Pancreas (tissue), 10 donors: ENCODE measurements around the gene OR2T35. TPM values are rescaled to one million over a fixed set of nuclear protein-coding genes. Genes with fewer than 3 reads are reported as not detected.
"Not testable (repeated sequence)": the region's sequence is repeated elsewhere in the genome, so short reads cannot be mapped to it uniquely, and the experiment has no call there.

Source experiments
- ATAC-seq, 4 donors: fragments of 200-7000 bp; cut with Tn5 transposase; one replicate each; pipeline versions ENCODE4 v1.8.0 to v1.9.1; 2020; ENCODE audit warnings: mild to moderate bottlenecking in 4 of 4, moderate library complexity in 4 of 4
- DNase-seq, 6 donors: peaks; one replicate each; pipeline ENCODE4 v3.0.0-alpha.2; 2020
- FAIRE-seq: peaks from 2 replicates; lab custom pipeline; 2012; peaks lifted over from hg19 to GRCh38; lab: Jason Lieb, UNC
- H3K27ac ChIP-seq, 4 donors: fragments of 200-600 bp; sonication (generic); 1 replicate in 3 of 4; 2 replicates in 1 of 4; pipeline versions ENCODE4 v1.5.0 to v1.8.0; 2020
- H3K27me3 ChIP-seq, 4 donors: fragments of 200-600 bp; one replicate each; pipeline ENCODE4 v1.8.0; 2021
- H3K36me3 ChIP-seq, 3 donors: fragments of 200-600 bp; sonication (generic) in 1 of 3; one replicate each; pipeline versions ENCODE4 v1.5.0 to v1.8.0; 2020 to 2021
- H3K4me1 ChIP-seq, 3 donors: fragments of 200-600 bp; one replicate each; pipeline ENCODE4 v1.8.0; 2021
- H3K4me3 ChIP-seq, 4 donors: fragments of 200-600 bp; sonication (generic) in 2 of 4; one replicate each; pipeline versions ENCODE4 v1.5.0 to v1.8.0; 2020 to 2021
- H3K9me3 ChIP-seq, 4 donors: fragments of 200-600 bp; one replicate each; pipeline ENCODE4 v1.8.0; 2021
- CTCF ChIP-seq, 4 donors: fragments of 200-600 bp; sonication (generic) in 3 of 4; IDR thresholded peaks; one replicate each; pipeline versions ENCODE4 v1.5.0 to v1.8.0; 2021; ENCODE audit warnings: antibody characterized with exemption in 4 of 4
- WGBS, 2 donors: extraction: QIAGEN DNeasy Blood & Tissue Kit; methylation state at CpG; one replicate each; pipeline ENCODE4 v1.1.7; 2013; 5-methylcytosine and 5-hydroxymethylcytosine counted together
- intact Hi-C, 3 donors: fragments of 100-400 bp; cut with DNase I; formaldehyde crosslinking; loops; one replicate each; pipeline versions ENCODE4 v1.11.1 to v1.14.2; 2022
- polyA plus RNA-seq, 2 donors: library from polyadenylated mRNA; stranded (reverse); fragments of 200-250 nt; gene quantifications; one replicate each; pipeline ENCODE4 v1.2.3, GENCODE V29; 2013
- total RNA-seq, 6 donors: library from RNA; stranded (reverse); fragmentation: NEBNext Ultra II Directional in 4 of 6; extraction: Animal tissue kit (Norgen Biotek cat#: 25700) in 4 of 6; gene quantifications; one replicate each; pipeline versions ENCODE4 v1.2.1 to v1.2.4, GENCODE V29; 2021 to 2023
- donor health status: healthy with polysubstance abuse.
- donor health status: DM: no; HTN: no; CAD: no; lungs with moderate emphysema.
- donor health status: DM: no; HTN: no; CAD: no.
- donor health status: control.
- donor health status: control.
- donor health status: Bipolar disorder and iron deficiency.
- donor health status: DM: yes; HTN: yes; CAD: no.
- donor health status: DM: no; HTN: no; CAD: no.
- donor health status: DM: no; HTN: no; CAD: no.
- donor health status: DM: yes; HTN: yes; CAD: no.

OR2T35 gene
- total and polyA plus RNA-seq, 8 donors: not detected

- Histone ChIP-seq H3K9me3 (no peaks in the 10 kb centered on the region), H3K36me3 (no peaks in the 10 kb centered on the region), H3K27me3 (no peaks in the 10 kb centered on the region), H3K27ac (no peak overlapping the region), H3K4me3 (no peak overlapping the region), H3K4me1 (no peaks in the 10 kb centered on the region)
- no peak for TF ChIP-seq CTCF (IDR thresholded peaks at IDR 0.05)
- WGBS, 2 donors: 52 to 69% methylated on average over 1 of the region's 1 CpG
- no peak for DNase-seq
- ATAC-seq: no peak
- FAIRE-seq: no peak
- intact Hi-C loops: no loop called here
Measured at GRCh38 chr1:248670003-248670402, 24.9 kb upstream of the OR2T35 start.

GRCh38 chr1:248663453-248664328, 18.6 kb upstream of the OR2T35 start:
- H3K9me3 ChIP-seq, H3K4me3 ChIP-seq, H3K27me3 ChIP-seq, DNase-seq, H3K27ac ChIP-seq, FAIRE-seq, H3K4me1 ChIP-seq, H3K36me3 ChIP-seq, ATAC-seq, intact Hi-C loops: not testable (repeated sequence)
- WGBS, 2 donors: 61 to 69% methylated on average over 5 of the region's 5 CpGs

GRCh38 chr1:248656797-248657196, 11.7 kb upstream of the OR2T35 start:
- H3K4me3 ChIP-seq, H3K36me3 ChIP-seq, H3K4me1 ChIP-seq, H3K9me3 ChIP-seq, FAIRE-seq, H3K27me3 ChIP-seq, H3K27ac ChIP-seq, intact Hi-C loops, DNase-seq, ATAC-seq: not testable (repeated sequence)
- 57 to 100% methylated on average over 1 to 4 of the region's 6 CpGs for WGBS, 2 donors

GRCh38 chr1:248655354-248655753, 10.3 kb upstream of the OR2T35 start, which contains the start of gene OR2T27:
Gene OR2T27, minus strand, starts transcription at chr1:248655528. Its CDS starts 4,644 bp downstream, at chr1:248650884.
- ATAC-seq, FAIRE-seq: not testable (repeated sequence)

GRCh38 chr1:248648770-248649536, 3.9 kb upstream of the OR2T35 start:
- H3K36me3 ChIP-seq, H3K4me3 ChIP-seq, FAIRE-seq, intact Hi-C loops, H3K4me1 ChIP-seq, H3K27ac ChIP-seq, H3K27me3 ChIP-seq, ATAC-seq, DNase-seq, H3K9me3 ChIP-seq: not testable (repeated sequence)
- WGBS, 2 donors: no CpG with 5 or more reads among the region's 1 CpG

More at GRCh38 chr1:248655354-248655753, 10.3 kb upstream of the OR2T35 start, which contains the start of gene OR2T27:
- H3K4me3 ChIP-seq, H3K27ac ChIP-seq, intact Hi-C loops, H3K36me3 ChIP-seq, H3K9me3 ChIP-seq, H3K4me1 ChIP-seq, H3K27me3 ChIP-seq, DNase-seq: not testable (repeated sequence)
- no CpG with 5 or more reads among the region's 3 CpGs for WGBS, 2 donors

DNA sequence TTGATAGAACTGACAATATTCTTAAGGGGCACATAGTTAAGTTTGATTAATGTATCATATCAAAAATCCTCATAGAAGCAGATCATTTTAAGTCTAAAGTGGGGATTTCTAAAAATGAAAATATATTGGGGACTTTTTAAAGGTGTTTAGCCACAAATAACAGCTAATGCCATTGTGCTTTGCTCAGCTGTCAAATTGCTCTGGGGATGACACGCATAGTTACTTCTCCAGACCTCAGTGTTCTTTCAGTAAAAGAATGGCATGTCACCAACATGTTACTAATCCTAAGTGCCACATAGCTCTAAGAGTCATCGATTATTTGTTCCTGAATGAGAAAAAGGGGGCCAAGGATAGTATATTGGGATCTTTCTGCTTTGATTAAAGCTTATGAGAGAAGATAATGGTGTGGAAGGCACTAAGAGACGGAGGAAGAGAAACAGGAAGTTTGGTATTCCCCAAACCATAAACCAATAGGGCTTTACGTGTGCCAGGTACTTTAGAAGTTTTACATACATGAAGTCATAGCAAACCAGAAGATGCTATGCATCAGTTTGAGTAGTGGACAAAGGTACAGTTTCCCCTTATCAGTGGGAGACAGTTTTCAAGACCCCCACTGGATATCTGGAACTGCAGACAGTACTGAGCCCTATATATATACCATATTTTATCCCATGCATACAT, 2.0 kb downstream of the OR2T35 start:
- H3K36me3 ChIP-seq, intact Hi-C loops, H3K4me1 ChIP-seq, FAIRE-seq, DNase-seq, H3K27me3 ChIP-seq, H3K27ac ChIP-seq, ATAC-seq, H3K4me3 ChIP-seq, H3K9me3 ChIP-seq: not testable (repeated sequence)
- WGBS, 2 donors: no CpG with 5 or more reads among the region's 4 CpGs

GRCh38 chr1:248641583-248641982, 3.5 kb downstream of the OR2T35 start:
- H3K27ac ChIP-seq, FAIRE-seq, H3K9me3 ChIP-seq, H3K4me3 ChIP-seq, DNase-seq, ATAC-seq, H3K36me3 ChIP-seq, intact Hi-C loops, H3K4me1 ChIP-seq, H3K27me3 ChIP-seq: not testable (repeated sequence)
- WGBS, 2 donors: 79% methylated on average over 4 of the region's 5 CpGs; no CpG with 5 or more reads in 1 of the 2 donors

DNA sequence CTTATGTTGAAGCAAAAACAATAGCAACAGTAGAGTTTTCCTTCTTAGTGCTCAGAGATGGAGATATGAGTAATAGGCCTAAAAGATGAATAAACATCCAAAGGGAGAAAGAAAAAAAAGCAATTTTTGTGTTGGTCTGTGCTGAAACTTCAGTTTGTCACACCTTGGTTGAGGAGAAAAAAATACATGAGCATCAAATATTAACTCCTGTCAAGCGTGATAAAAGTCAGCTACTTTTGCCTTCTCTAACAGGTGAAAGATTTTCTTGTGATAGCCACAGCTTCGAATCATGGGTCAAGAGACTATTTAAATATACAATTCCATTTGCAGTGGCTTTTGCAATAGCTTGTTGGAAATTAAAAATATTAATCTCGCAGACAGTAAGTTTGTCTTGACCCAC, 4.2 kb downstream of the OR2T35 start:
- intact Hi-C loops, H3K36me3 ChIP-seq, H3K27ac ChIP-seq, ATAC-seq, H3K4me1 ChIP-seq, H3K9me3 ChIP-seq, DNase-seq, H3K27me3 ChIP-seq, H3K4me3 ChIP-seq, FAIRE-seq: not testable (repeated sequence)
- WGBS, 2 donors: no CpG with 5 or more reads among the region's 3 CpGs

DNA sequence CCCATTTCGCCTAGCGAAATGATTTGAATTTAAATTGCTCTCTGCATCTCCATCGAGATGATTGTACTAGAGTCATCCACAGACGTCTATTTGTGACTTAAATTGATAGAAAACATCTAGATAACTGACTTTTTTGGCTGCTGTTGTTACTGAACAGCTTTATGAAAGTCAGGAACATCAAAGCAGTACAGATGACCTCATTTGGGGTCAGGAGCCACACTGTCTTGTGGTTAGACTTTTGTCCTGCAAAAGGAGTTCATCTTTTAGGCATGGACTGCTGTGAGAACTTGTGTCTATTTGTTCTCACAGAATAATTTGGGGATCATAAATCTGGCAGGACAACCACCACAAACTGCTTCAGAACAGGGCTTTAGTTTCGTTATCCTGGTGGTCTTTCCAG, 5.4 kb downstream of the OR2T35 start:
- WGBS, 2 donors: no CpG with 5 or more reads among the region's 5 CpGs
- ATAC-seq, DNase-seq, intact Hi-C loops, H3K9me3 ChIP-seq, H3K27me3 ChIP-seq, FAIRE-seq, H3K36me3 ChIP-seq, H3K4me3 ChIP-seq, H3K4me1 ChIP-seq, H3K27ac ChIP-seq: not testable (repeated sequence)

GRCh38 chr1:248636612-248637011, 8.5 kb downstream of the OR2T35 start:
- WGBS, 2 donors: 9 to 16% methylated on average over 2 of the region's 5 CpGs
- intact Hi-C loops: not testable (repeated sequence)

More at GRCh38 chr1:248636612-248637011, 8.5 kb downstream of the OR2T35 start:
- H3K27ac ChIP-seq, H3K4me3 ChIP-seq, FAIRE-seq, H3K27me3 ChIP-seq, H3K4me1 ChIP-seq, H3K36me3 ChIP-seq, H3K9me3 ChIP-seq, DNase-seq: not testable (repeated sequence)
- peak; percentile 63 to 87 (median 68) for ATAC-seq
